HCT116 (cell line): ENCODE results near the gene SORL1. TPM values are rescaled to one million over a fixed set of nuclear protein-coding genes. Genes with fewer than 3 reads are reported as not detected.

Source experiments
- ATAC-seq: fragments of 200-7000 bp; cut with Tn5 transposase; 2 replicates; pipeline ENCODE4 v1.9.1; 2020; ENCODE audit warnings: mild to moderate bottlenecking, moderate library complexity
- BruUV-seq: library from RNA; stranded (reverse); fragments of 400-500 nt; replicated peaks from 2 replicates; lab custom pipeline; 2021; lab: Mats Ljungman, UMichigan
- CTCF ChIA-PET: fragments of 300-600 bp; sonication (Branson Sonifier 250); formaldehyde crosslinking; loops from one replicate; lab custom pipeline; 2021; ENCODE audit warnings: antibody characterized with exemption; lab: Charles Lee
- POLR2A ChIA-PET: fragments of 300-600, 350-600 bp; sonication (Branson Sonifier 250); formaldehyde crosslinking; loops from one replicate; lab custom pipeline; 2021; ENCODE audit warnings: antibody characterized with exemption; lab: Charles Lee
- RAD21 ChIA-PET, 2 experiments: fragments of 300-600 bp; sonication (Branson Sonifier 250); formaldehyde crosslinking; loops; one replicate each; lab custom pipeline; 2023; ENCODE audit warnings: low total read pairs in 2 of 2; ENCODE audit not compliant: uncharacterized antibody in 2 of 2, unreplicated experiment in 2 of 2, low non-redundant PET in 1 of 2; lab: Charles Lee
- DNase-seq: peaks from one replicate; pipeline ENCODE4 v3.0.0-alpha.2; 2010; ENCODE audit warnings: low read depth, low spot score
- H2AFZ ChIP-seq: fragments of 200-600 bp; shearing (Covaris generic), sonication (generic); 2 replicates; pipeline ENCODE4 v1.6.1; 2017; ENCODE audit warnings: low read depth, mixed run types, mixed read lengths, antibody characterized with exemption, low read length; ENCODE audit not compliant: poor library complexity, severe bottlenecking
- H3K27ac ChIP-seq: 2 replicates; pipeline ENCODE4 v1.5.1; 2012; ENCODE audit warnings: low read depth, low read length
- H3K27me3 ChIP-seq: fragments of 200-600 bp; sonication (generic); 2 replicates; pipeline ENCODE4 v1.6.1; 2016; ENCODE audit warnings: mixed run types, low read length, mixed read lengths; ENCODE audit not compliant: insufficient read depth
- H3K36me3 ChIP-seq, 2 experiments: fragments of 200-500 bp in 1 of 2; fragments of 200-600 bp in 1 of 2; sonication (Bioruptor generic) in 1 of 2; sonication (generic) in 1 of 2; 2 replicates each; pipeline versions ENCODE4 v1.5.1 to v1.6.1; 2014 to 2016; ENCODE audit warnings: low read length in 2 of 2, inconsistent platforms in 1 of 2, mixed read lengths in 1 of 2, mixed run types in 1 of 2; ENCODE audit not compliant: insufficient read depth in 2 of 2, control insufficient read depth in 1 of 2
- H3K4me1 ChIP-seq, 2 experiments: fragments of 200-600 bp in 1 of 2; sonication (generic) in 1 of 2; 2 replicates each; pipeline versions ENCODE4 v1.5.1 to v1.6.1; 2012 to 2017; ENCODE audit warnings: low read length in 2 of 2, inconsistent platforms in 1 of 2, mild to moderate bottlenecking in 1 of 2, mixed read lengths in 1 of 2, mixed run types in 1 of 2, moderate library complexity in 1 of 2; ENCODE audit not compliant: insufficient read depth in 2 of 2, control insufficient read depth in 1 of 2
- H3K4me2 ChIP-seq: fragments of 200-600 bp; sonication (generic); 2 replicates; pipeline ENCODE4 v1.6.1; 2017; ENCODE audit warnings: mixed run types, low read length, mixed read lengths
- H3K4me3 ChIP-seq, 2 experiments: fragments of 200-600 bp in 1 of 2; sonication (generic) in 1 of 2; replicated peaks in 1 of 2; 2 replicates each; pipeline ENCODE4 v1.5.1; 2011 to 2016; ENCODE audit warnings: low read length in 2 of 2, control low read depth in 1 of 2, low read depth in 1 of 2, mild to moderate bottlenecking in 1 of 2, mixed read lengths in 1 of 2, mixed run types in 1 of 2
- H3K79me2 ChIP-seq: fragments of 200-600 bp; sonication (generic); 2 replicates; pipeline ENCODE4 v1.6.1; 2017; ENCODE audit warnings: mild to moderate bottlenecking, mixed run types, low read length, moderate library complexity, mixed read lengths; ENCODE audit not compliant: insufficient read depth
- H3K9ac ChIP-seq: fragments of 200-600 bp; sonication (generic); 2 replicates; pipeline ENCODE4 v1.6.1; 2016; ENCODE audit warnings: low read length, mixed read lengths
- H3K9me2 ChIP-seq: fragments of 200-600 bp; sonication (generic), shearing (Covaris generic); 2 replicates; pipeline ENCODE4 v1.6.1; 2017; ENCODE audit warnings: mixed run types, mild to moderate bottlenecking, moderate library complexity; ENCODE audit not compliant: insufficient read depth
- H3K9me3 ChIP-seq, 2 experiments: fragments of 200-500 bp in 1 of 2; fragments of 200-600 bp in 1 of 2; sonication (Bioruptor generic) in 1 of 2; sonication (generic) in 1 of 2; 2 replicates each; pipeline ENCODE4 v1.6.1; 2014 to 2017; ENCODE audit warnings: low read length in 2 of 2, mixed read lengths in 2 of 2, inconsistent platforms in 1 of 2, low read depth in 1 of 2, mild to moderate bottlenecking in 1 of 2, mixed run types in 1 of 2, moderate library complexity in 1 of 2; ENCODE audit not compliant: control insufficient read depth in 1 of 2, insufficient read depth in 1 of 2
- H4K20me1 ChIP-seq: fragments of 200-600 bp; sonication (generic), shearing (Covaris generic); 2 replicates; pipeline ENCODE4 v1.6.1; 2017; ENCODE audit warnings: mixed run types, mild to moderate bottlenecking, moderate library complexity; ENCODE audit not compliant: insufficient read depth
- CBX3 ChIP-seq: IDR thresholded peaks from 2 replicates; pipeline ENCODE4 v1.6.1; 2012; ENCODE audit warnings: low read depth
- CEBPB ChIP-seq: IDR thresholded peaks from 2 replicates; pipeline ENCODE4 v1.6.1; 2012; ENCODE audit warnings: low read depth
- EGR1 ChIP-seq: IDR thresholded peaks from 2 replicates; pipeline ENCODE4 v1.6.1; 2012; ENCODE audit warnings: low read depth
- ELF1 ChIP-seq: IDR thresholded peaks from 2 replicates; pipeline ENCODE4 v1.6.1; 2012; ENCODE audit warnings: low read depth, borderline replicate concordance
- EZH2 ChIP-seq: fragments of 200-600 bp; sonication (generic); IDR thresholded peaks from 2 replicates; pipeline ENCODE4 v1.6.1; 2017; ENCODE audit warnings: antibody characterized with exemption, mixed run types
- EZH2phosphoT487 ChIP-seq: fragments of 200-600 bp; IDR thresholded peaks from 2 replicates; pipeline ENCODE4 v1.6.1; 2018; ENCODE audit warnings: antibody characterized with exemption, borderline replicate concordance
- FOSL1 ChIP-seq: IDR thresholded peaks from 2 replicates; pipeline ENCODE4 v1.6.1; 2012; ENCODE audit warnings: low read depth
- JUND ChIP-seq: IDR thresholded peaks from 2 replicates; pipeline ENCODE4 v1.6.1; 2012
- POLR2A ChIP-seq: IDR thresholded peaks from 2 replicates; pipeline ENCODE4 v1.7.0; 2011; ENCODE audit warnings: borderline replicate concordance; ENCODE audit not compliant: insufficient read depth, insufficient read length; ENCODE audit errors: extremely low read depth
- RAD21 ChIP-seq: IDR thresholded peaks from 2 replicates; pipeline ENCODE4 v1.6.1; 2012; ENCODE audit warnings: low read depth, mild to moderate bottlenecking
- REST ChIP-seq: IDR thresholded peaks from 2 replicates; pipeline ENCODE4 v1.6.1; 2012; ENCODE audit warnings: low read depth
- SIN3A ChIP-seq: IDR thresholded peaks from 2 replicates; pipeline ENCODE4 v1.6.1; 2012; ENCODE audit warnings: low read depth
- SP1 ChIP-seq: IDR thresholded peaks from 2 replicates; pipeline ENCODE4 v1.6.1; 2012; ENCODE audit warnings: low read depth
- SRF ChIP-seq: IDR thresholded peaks from 2 replicates; pipeline ENCODE4 v1.6.1; 2012; ENCODE audit warnings: low read depth
- TCF7L2 ChIP-seq: IDR thresholded peaks from 2 replicates; pipeline ENCODE4 v1.7.0; 2011; ENCODE audit warnings: borderline replicate concordance, inconsistent platforms; ENCODE audit not compliant: insufficient read depth, insufficient read length; ENCODE audit errors: extremely low read depth
- YY1 ChIP-seq: IDR thresholded peaks from 2 replicates; pipeline ENCODE4 v1.6.1; 2011; ENCODE audit warnings: low read length, low read depth, moderate library complexity, mild to moderate bottlenecking; ENCODE audit not compliant: insufficient replicate concordance; ENCODE audit errors: extremely low read depth
- ZFX ChIP-seq: fragments of 450-650 bp; IDR thresholded peaks from 2 replicates; pipeline ENCODE4 v1.6.1; 2017
- ZNF274 ChIP-seq: fragments of 200-500 bp; sonication (Bioruptor generic); IDR thresholded peaks from 2 replicates; pipeline ENCODE4 v1.6.1; 2014; ENCODE audit warnings: mild to moderate bottlenecking, low read depth, low read length, inconsistent platforms
- intact Hi-C: fragments of 100-400 bp; cut with micrococcal nuclease; formaldehyde crosslinking; loops from 2 replicates; pipeline ENCODE4 v1.10.0; 2022
- total RNA-seq: library from RNA; stranded (reverse); gene quantifications from one replicate; pipeline ENCODE4 v1.2.1, GENCODE V29; 2021; ENCODE audit not compliant: unreplicated experiment
- TF ChIP-seq, protein P1 (sequence below): IDR thresholded peaks from 2 replicates; pipeline ENCODE4 v1.6.1; 2012

SORL1 gene
- total RNA-seq, 1 experiment from 2014 or later, result 17.4 TPM

- H3K9me2 ChIP-seq, result no peaks in the 10 kb centered on the region
- no peak for ATAC-seq
- DNase-seq, result no peak
- no peaks in the 10 kb centered on the region for H3K79me2 ChIP-seq
- H3K27me3 ChIP-seq, result no peaks in the 10 kb centered on the region
- no TSS peak for BruUV-seq
- RAD21 ChIA-PET, result no interaction called here
- TF ChIP-seq JUND, result no peak
- TF ChIP-seq REST, result no peak
- TF ChIP-seq ZNF274, result no peak
- no peak for TF ChIP-seq ELF1
- TF ChIP-seq EGR1, result no peak
- TF ChIP-seq EZH2, result no peak
- TF ChIP-seq YY1, result no peak
- no peak for TF ChIP-seq CEBPB
- no peak for TF ChIP-seq SP1
- TF ChIP-seq FOSL1, result no peak
- TF ChIP-seq CBX3, result no peak
- no peak for TF ChIP-seq ZFX
- TF ChIP-seq EZH2phosphoT487, result no peak
- TF ChIP-seq SRF, result no peak
- no peak for TF ChIP-seq TCF7L2
- TF ChIP-seq SIN3A, result no peak
- TF ChIP-seq POLR2A, result no peak
- no peak for TF ChIP-seq RAD21
- TF ChIP-seq, protein P1, sequence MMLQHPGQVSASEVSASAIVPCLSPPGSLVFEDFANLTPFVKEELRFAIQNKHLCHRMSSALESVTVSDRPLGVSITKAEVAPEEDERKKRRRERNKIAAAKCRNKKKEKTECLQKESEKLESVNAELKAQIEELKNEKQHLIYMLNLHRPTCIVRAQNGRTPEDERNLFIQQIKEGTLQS, result no peak
- no peak overlapping the region for H3K4me2 ChIP-seq
- intact Hi-C loops, result no loop called here
- peaks cover 0 to 10% of the 10 kb centered on the region in 2 experiments; a peak in 1 of 4 replicates for H3K4me1 ChIP-seq
- no peak overlapping the region for H2AFZ ChIP-seq
- POLR2A ChIA-PET, result no interaction called here
- H3K27ac ChIP-seq, result no peak overlapping the region
- CTCF ChIA-PET, result no interaction called here
- no peaks in the 10 kb centered on the region for H3K36me3 ChIP-seq
- no peaks in the 10 kb centered on the region for H4K20me1 ChIP-seq
- H3K9ac ChIP-seq, result no peak overlapping the region
- H3K4me3 ChIP-seq, result no peak overlapping the region
- no peaks in the 10 kb centered on the region for H3K9me3 ChIP-seq
Observed at GRCh38 chr11:121422675-121423074, 29.4 kb upstream of the SORL1 start.
